Measurements from ENCODE around the gene TMEM132C.

- TF ChIP-seq CTCF (IDR thresholded peaks at IDR 0.05; ENCODE audit: extremely low read depth in 1 of 2, insufficient read depth in 1 of 2, low read depth in 1 of 2, low read length in 2 of 2) (no peak), POLR2A (IDR thresholded peaks at IDR 0.05; ENCODE audit: low read depth, low read length) (no peak), POLR2AphosphoS5 (IDR thresholded peaks at IDR 0.05; ENCODE audit: insufficient read depth, low read depth, low read length) (no peak), MAX (IDR thresholded peaks at IDR 0.05; ENCODE audit: insufficient read depth, insufficient read length) (no peak), EZH2 (IDR thresholded peaks at IDR 0.05; ENCODE audit: borderline replicate concordance, low read depth, low read length, severe bottlenecking) (no peak), FOS (IDR thresholded peaks at IDR 0.05; ENCODE audit: borderline replicate concordance, insufficient read depth, low read length) (no peak), JUN (IDR thresholded peaks at IDR 0.05; ENCODE audit: borderline replicate concordance, insufficient read depth, insufficient read length, low read depth) (no peak), MYC (IDR thresholded peaks at IDR 0.05; ENCODE audit: low read depth, low read length) (no peak), GATA2 (IDR thresholded peaks at IDR 0.05; ENCODE audit: insufficient read depth, insufficient read length, low read depth, low read length) (no peak)
Observed at GRCh38 chr12:128571906-128572810, 305.2 kb downstream of the TMEM132C start.

Data from endothelial cell of umbilical vein (primary cell).